ENCODE results near the gene EMC9. TPM values are rescaled to one million over a fixed set of nuclear protein-coding genes. Genes with fewer than 3 reads are reported as not detected.

EMC9 gene
- total and polyA plus RNA-seq, 8 donors = 13.5 to 24.3 (median 22.5) TPM

DNA sequence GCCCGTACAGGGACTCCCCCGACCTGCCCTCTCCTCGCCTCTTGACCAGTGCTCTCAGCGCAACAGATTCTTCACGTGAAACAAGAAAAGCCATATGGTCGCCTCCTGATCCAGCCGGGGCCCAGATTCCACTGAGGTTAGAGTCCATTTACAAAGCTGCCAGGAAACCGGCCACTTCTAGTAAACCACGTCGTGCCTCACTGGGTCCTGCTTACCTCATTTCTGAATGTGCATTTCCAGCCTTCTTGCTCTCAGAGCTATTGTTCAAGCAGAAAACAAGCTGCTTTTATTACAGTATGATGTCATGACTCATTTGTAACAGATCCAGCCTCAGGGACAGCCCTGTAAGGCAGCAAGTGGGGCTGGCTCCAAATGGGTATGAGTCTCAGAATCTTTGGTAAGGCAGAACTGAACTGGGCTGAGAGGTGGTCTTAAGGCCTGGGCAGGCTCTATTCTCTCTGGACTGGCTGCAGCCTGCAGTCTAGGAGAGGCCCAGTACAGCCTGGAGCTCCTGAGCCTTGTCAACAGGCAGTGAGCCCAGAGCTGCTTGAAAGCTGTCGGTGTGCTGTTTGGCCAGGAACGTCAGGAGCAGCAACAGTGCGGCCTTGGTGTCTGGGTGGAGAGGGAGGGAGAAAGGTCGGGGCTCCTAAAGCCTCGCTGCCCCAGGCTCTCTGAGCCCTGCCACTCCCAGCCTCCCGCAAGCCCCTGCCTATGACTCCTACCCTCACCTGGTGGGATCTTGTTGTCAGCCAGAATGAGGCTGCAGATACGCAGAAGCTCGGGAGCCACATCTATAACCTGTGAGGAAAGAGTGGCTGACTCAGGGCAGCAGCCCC is 38.8 kb upstream of the EMC9 start:
- H3K27ac ChIP-seq = no peak overlapping the region
- H3K9me3 ChIP-seq = no peaks in the 10 kb centered on the region
- ATAC-seq (no peak), DNase-seq (peak in 1 of 4 donors; percentile 32)
- H3K4me1 ChIP-seq = no peaks in the 10 kb centered on the region
- intact Hi-C loops (cut with DNase I) = no loop called here
- peaks cover 0 to 100% of the 10 kb centered on the region in 2 donors for H3K36me3 ChIP-seq
- H3K27me3 ChIP-seq = no peaks in the 10 kb centered on the region
- TF ChIP-seq, protein P1, sequence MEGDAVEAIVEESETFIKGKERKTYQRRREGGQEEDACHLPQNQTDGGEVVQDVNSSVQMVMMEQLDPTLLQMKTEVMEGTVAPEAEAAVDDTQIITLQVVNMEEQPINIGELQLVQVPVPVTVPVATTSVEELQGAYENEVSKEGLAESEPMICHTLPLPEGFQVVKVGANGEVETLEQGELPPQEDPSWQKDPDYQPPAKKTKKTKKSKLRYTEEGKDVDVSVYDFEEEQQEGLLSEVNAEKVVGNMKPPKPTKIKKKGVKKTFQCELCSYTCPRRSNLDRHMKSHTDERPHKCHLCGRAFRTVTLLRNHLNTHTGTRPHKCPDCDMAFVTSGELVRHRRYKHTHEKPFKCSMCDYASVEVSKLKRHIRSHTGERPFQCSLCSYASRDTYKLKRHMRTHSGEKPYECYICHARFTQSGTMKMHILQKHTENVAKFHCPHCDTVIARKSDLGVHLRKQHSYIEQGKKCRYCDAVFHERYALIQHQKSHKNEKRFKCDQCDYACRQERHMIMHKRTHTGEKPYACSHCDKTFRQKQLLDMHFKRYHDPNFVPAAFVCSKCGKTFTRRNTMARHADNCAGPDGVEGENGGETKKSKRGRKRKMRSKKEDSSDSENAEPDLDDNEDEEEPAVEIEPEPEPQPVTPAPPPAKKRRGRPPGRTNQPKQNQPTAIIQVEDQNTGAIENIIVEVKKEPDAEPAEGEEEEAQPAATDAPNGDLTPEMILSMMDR (IDR thresholded peaks at IDR 0.05) = no peak
- H3K4me3 ChIP-seq = no peak overlapping the region

DNA sequence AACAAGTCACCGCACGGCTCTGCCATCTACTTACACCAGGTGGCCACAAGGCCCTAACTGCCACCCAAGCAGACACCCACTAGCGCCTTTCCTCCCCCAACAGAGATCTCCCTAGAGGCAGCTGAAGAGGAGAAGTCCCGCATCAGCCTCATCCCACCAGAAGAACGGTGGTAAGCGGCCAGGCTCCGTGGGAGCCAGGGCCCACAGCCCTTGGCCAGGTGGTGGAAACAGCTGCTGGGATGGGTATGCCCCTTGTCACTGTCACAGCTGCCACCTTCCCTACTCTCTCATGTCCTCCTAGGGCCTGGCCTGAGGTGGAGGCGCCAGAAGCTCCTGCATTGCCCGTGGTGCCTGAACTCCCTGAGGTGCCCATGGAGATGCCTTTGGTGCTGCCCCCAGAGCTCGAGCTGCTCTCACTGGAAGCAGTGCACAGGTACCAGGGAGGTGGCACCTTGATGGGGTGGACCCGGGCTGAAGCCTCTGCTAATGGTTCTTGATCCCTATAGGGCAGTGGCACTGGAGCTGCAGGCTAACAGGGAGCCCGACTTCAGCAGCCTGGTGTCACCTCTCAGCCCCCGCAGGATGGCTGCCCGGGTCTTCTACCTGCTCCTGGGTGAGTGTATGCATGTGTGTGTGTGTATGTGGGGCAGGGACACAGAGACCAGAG is 38.0 kb upstream of the EMC9 start:
- TF ChIP-seq, protein P1 (IDR thresholded peaks at IDR 0.05) = no peak
- no peak for ATAC-seq
- H3K9me3 ChIP-seq = no peaks in the 10 kb centered on the region
- no peaks in the 10 kb centered on the region for H3K4me1 ChIP-seq
- H3K36me3 ChIP-seq = peaks cover 0 to 100% of the 10 kb centered on the region in 2 donors
- no peaks in the 10 kb centered on the region for H3K27me3 ChIP-seq
- intact Hi-C loops (cut with DNase I) = no loop called here
- no peak overlapping the region for H3K4me3 ChIP-seq
- DNase-seq = peak in 1 of 4 donors; percentile 49
- no peak overlapping the region for H3K27ac ChIP-seq

DNA sequence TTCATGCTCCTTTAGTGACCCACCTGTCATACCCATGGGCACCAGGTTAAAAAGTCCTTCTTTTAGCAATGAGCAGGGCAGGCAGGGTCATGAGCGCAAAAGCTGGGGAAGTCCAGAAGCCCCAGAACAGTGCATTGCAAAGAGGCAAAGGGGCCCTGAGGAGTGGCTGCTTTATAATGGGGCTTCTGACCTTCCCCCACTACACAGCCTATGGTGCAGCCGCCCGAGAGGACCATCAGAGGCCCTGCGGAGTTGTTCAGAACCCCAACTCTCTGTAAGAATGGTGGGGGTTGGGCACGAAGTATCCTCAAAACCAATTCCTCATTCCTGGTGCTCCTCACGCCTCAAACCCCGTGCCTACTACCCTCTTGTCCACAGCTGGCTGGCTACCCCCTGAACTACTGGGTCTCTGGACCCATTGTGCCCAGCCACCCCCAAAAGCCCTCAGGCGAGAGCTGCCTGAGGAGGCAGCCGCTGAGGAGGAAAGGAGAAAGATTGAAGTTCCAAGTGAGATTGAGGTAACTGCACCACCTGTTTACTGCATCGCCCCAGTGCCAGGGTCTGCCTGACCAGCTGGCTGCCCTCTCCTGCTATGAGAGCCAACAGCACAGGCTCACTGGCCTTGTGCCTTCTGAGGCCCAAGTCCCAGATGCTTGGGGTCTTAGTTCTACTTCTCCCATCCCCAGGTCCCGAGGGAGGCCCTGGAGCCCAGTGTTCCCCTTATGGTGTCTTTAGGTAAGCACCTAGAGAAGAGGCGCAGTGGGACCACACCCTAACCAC is 37.2 kb upstream of the EMC9 start:
- no peaks in the 10 kb centered on the region for H3K27me3 ChIP-seq
- DNase-seq (peak in 1 of 4 donors; percentile 18), ATAC-seq (no peak)
- no peaks in the 10 kb centered on the region for H3K9me3 ChIP-seq
- H3K4me3 ChIP-seq = no peak overlapping the region
- peaks cover 0 to 100% of the 10 kb centered on the region in 2 donors for H3K36me3 ChIP-seq
- no peaks in the 10 kb centered on the region for H3K4me1 ChIP-seq
- intact Hi-C loops (cut with DNase I) = no loop called here
- no peak overlapping the region for H3K27ac ChIP-seq
- TF ChIP-seq, protein P1 (IDR thresholded peaks at IDR 0.05) = no peak

DNA sequence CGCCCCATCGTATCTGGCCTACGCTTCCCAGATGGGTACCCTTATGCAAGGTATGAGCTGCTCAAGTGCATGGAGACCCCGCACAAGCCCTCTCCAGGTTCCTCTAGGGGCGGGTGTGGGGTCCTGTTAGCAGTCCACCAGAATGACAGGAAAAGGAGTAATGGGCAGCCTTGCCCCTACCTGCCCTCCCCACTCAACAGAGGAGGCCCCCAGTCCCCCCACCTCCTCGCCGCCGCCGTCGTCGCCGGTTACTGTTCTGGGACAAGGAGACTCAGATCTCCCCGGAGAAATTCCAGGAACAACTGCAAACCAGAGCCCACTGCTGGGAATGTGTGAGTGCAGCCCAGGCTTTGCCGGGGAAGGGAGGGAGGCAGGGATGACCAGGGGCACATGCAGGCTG is 36.5 kb upstream of the EMC9 start:
- peaks cover 0 to 100% of the 10 kb centered on the region in 2 donors for H3K36me3 ChIP-seq
- no peaks in the 10 kb centered on the region for H3K4me1 ChIP-seq
- no peak overlapping the region for H3K27ac ChIP-seq
- no peak overlapping the region for H3K4me3 ChIP-seq
- no peaks in the 10 kb centered on the region for H3K9me3 ChIP-seq
- intact Hi-C loops (cut with DNase I) = no loop called here
- TF ChIP-seq, protein P1 (IDR thresholded peaks at IDR 0.05) = no peak
- no peak for DNase-seq
- no peaks in the 10 kb centered on the region for H3K27me3 ChIP-seq
- ATAC-seq = no peak
